IPS-15b (cell line): ENCODE measurements around the gene COL5A1.

ENCODE experiments used
- H3K27me3 ChIP-seq: one replicate; pipeline ENCODE4 v1.6.1; 2013; ENCODE audit warnings: low read length; ENCODE audit not compliant: control insufficient read depth, insufficient read depth
- H3K36me3 ChIP-seq: one replicate; pipeline ENCODE4 v1.6.1; 2013; ENCODE audit warnings: low read length; ENCODE audit not compliant: control insufficient read depth, insufficient read depth
- H3K4me1 ChIP-seq: one replicate; pipeline ENCODE4 v1.6.1; 2013; ENCODE audit warnings: mild to moderate bottlenecking, low read length; ENCODE audit not compliant: control insufficient read depth, insufficient read depth
- H3K4me3 ChIP-seq: one replicate; pipeline ENCODE4 v1.5.1; 2013; ENCODE audit warnings: low read depth, low read length
- H3K9ac ChIP-seq: one replicate; pipeline ENCODE4 v1.6.1; 2013; ENCODE audit warnings: low read depth, mild to moderate bottlenecking, low read length
- H3K9me3 ChIP-seq: one replicate; pipeline ENCODE4 v1.6.1; 2013; ENCODE audit warnings: mild to moderate bottlenecking, low read length; ENCODE audit not compliant: control insufficient read depth, insufficient read depth

Gene COL5A1

GRCh38 chr9:134600836-134601638 is 40.6 kb upstream of the COL5A1 start:
- no peaks in the 10 kb centered on the region for H3K4me1 ChIP-seq
- H3K4me3 ChIP-seq, result no peak overlapping the region
- H3K9ac ChIP-seq, result no peak overlapping the region
- no peaks in the 10 kb centered on the region for H3K9me3 ChIP-seq
- H3K27me3 ChIP-seq, result no peaks in the 10 kb centered on the region
- H3K36me3 ChIP-seq, result no peaks in the 10 kb centered on the region

GRCh38 chr9:134601764-134602163 is 39.8 kb upstream of the COL5A1 start:
- no peaks in the 10 kb centered on the region for H3K27me3 ChIP-seq
- no peaks in the 10 kb centered on the region for H3K4me1 ChIP-seq
- no peak overlapping the region for H3K9ac ChIP-seq
- H3K9me3 ChIP-seq, result no peaks in the 10 kb centered on the region
- no peak overlapping the region for H3K4me3 ChIP-seq
- H3K36me3 ChIP-seq, result no peaks in the 10 kb centered on the region

- no peaks in the 10 kb centered on the region for H3K4me1 ChIP-seq
- no peak overlapping the region for H3K9ac ChIP-seq
- H3K4me3 ChIP-seq, result no peak overlapping the region
- H3K9me3 ChIP-seq, result no peaks in the 10 kb centered on the region
- H3K27me3 ChIP-seq, result no peaks in the 10 kb centered on the region
- no peaks in the 10 kb centered on the region for H3K36me3 ChIP-seq
These were observed 38.8 kb upstream of the COL5A1 start for GRCh38 chr9:134602547-134603362.

DNA sequence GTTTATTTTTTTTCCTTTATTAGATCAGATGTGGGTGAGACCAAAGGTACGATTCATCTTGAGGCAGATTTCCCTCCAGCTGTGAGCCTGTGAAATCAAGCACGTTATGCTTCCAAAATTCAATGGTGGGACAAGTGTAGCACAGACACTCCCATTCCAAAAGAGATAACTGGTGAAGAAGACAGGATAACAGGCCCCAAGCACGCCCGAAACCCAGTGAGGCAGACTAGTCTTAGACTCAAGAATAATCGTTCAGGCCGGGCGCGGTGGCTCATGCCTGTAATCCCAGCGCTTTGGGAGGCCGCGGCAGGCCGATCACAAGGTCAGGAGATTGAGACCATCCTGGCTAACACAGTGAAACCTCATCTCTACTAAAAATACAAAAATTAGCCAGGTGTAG is 36.8 kb upstream of the COL5A1 start:
- no peaks in the 10 kb centered on the region for H3K36me3 ChIP-seq
- H3K4me3 ChIP-seq, result no peak overlapping the region
- no peaks in the 10 kb centered on the region for H3K9me3 ChIP-seq
- H3K9ac ChIP-seq, result no peak overlapping the region
- no peaks in the 10 kb centered on the region for H3K27me3 ChIP-seq
- no peaks in the 10 kb centered on the region for H3K4me1 ChIP-seq

- H3K9me3 ChIP-seq, result no peaks in the 10 kb centered on the region
- H3K4me1 ChIP-seq, result no peaks in the 10 kb centered on the region
- no peaks in the 10 kb centered on the region for H3K36me3 ChIP-seq
- no peak overlapping the region for H3K9ac ChIP-seq
- H3K27me3 ChIP-seq, result no peaks in the 10 kb centered on the region
- no peak overlapping the region for H3K4me3 ChIP-seq
These were observed 36.1 kb upstream of the COL5A1 start for GRCh38 chr9:134605351-134605965.

- H3K4me1 ChIP-seq, result no peaks in the 10 kb centered on the region
- no peaks in the 10 kb centered on the region for H3K36me3 ChIP-seq
- H3K27me3 ChIP-seq, result no peaks in the 10 kb centered on the region
- no peak overlapping the region for H3K4me3 ChIP-seq
- H3K9ac ChIP-seq, result no peak overlapping the region
- no peaks in the 10 kb centered on the region for H3K9me3 ChIP-seq
These were observed 35.6 kb upstream of the COL5A1 start for GRCh38 chr9:134605966-134606357.

GRCh38 chr9:134606951-134607731 is 34.5 kb upstream of the COL5A1 start:
- H3K4me1 ChIP-seq, result no peaks in the 10 kb centered on the region
- H3K9me3 ChIP-seq, result no peaks in the 10 kb centered on the region
- no peak overlapping the region for H3K9ac ChIP-seq
- no peaks in the 10 kb centered on the region for H3K36me3 ChIP-seq
- no peaks in the 10 kb centered on the region for H3K27me3 ChIP-seq
- H3K4me3 ChIP-seq, result no peak overlapping the region

- H3K4me1 ChIP-seq, result no peaks in the 10 kb centered on the region
- no peak overlapping the region for H3K4me3 ChIP-seq
- H3K9me3 ChIP-seq, result no peaks in the 10 kb centered on the region
- no peaks in the 10 kb centered on the region for H3K36me3 ChIP-seq
- H3K27me3 ChIP-seq, result no peaks in the 10 kb centered on the region
- no peak overlapping the region for H3K9ac ChIP-seq
These were observed 33.6 kb upstream of the COL5A1 start for GRCh38 chr9:134607971-134608370.

DNA sequence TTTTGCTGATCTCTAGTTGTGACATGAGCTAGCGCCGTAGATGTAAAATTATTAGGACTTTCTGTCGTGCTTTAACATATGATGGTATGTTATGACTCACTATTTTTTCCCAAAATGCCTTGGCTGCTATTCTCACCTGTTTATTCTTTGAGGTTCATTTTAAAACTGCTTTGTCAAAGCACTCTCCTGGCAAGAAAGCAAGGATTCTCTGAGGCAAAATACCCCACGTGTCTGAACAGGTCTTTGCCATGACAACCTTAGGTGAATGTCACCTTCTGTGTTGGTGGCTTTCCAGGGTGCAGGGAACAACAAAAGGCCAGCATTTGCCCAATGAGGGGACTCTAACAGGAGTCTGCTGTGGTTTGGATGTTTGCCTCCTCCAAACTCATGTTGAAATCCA is 30.6 kb upstream of the COL5A1 start:
- Histone ChIP-seq H3K4me1 (no peaks in the 10 kb centered on the region), H3K4me3 (no peak overlapping the region), H3K27me3 (no peaks in the 10 kb centered on the region), H3K9me3 (no peaks in the 10 kb centered on the region), H3K9ac (no peak overlapping the region), H3K36me3 (no peaks in the 10 kb centered on the region)

DNA sequence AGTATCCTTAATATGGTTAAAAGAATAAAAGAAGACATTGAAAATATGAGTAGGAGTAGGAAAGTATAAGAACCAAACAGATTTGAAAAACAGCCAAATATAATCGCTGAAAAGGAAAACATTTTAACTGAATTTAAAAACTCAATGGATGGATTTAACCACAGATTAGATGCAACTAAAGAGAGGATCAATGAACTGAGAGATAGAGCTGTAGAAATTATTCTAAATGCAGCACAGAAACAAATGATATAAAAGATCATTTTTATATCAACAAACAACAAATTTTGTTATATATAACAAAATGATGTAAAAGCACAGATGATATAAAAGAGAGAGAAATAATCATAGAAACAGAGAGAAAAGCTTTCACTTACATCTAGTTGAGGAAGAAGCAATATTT is 29.3 kb upstream of the COL5A1 start:
- Histone ChIP-seq H3K4me3 (no peak overlapping the region), H3K4me1 (no peaks in the 10 kb centered on the region), H3K27me3 (no peaks in the 10 kb centered on the region), H3K9ac (no peak overlapping the region), H3K9me3 (no peaks in the 10 kb centered on the region), H3K36me3 (no peaks in the 10 kb centered on the region)

DNA sequence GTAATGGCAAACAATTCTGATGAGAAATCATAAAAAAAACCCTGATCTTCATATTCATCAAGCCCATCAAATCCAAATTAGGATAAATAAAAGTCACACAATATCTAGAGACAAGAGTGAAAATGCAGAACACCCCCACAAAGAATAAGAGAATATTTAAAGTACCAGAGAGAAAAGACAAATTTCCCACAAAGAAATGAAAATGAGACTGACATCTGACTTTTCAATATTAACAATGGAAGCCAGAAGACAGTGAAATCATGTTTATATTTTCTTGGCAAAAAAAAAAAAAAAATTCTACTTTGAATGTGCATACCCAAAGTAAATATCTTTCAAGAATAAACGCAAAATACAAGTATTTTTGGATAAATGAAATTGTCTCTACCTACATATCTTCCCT is 28.9 kb upstream of the COL5A1 start:
- H3K36me3 ChIP-seq, result no peaks in the 10 kb centered on the region
- no peaks in the 10 kb centered on the region for H3K27me3 ChIP-seq
- H3K9ac ChIP-seq, result no peak overlapping the region
- H3K4me1 ChIP-seq, result no peaks in the 10 kb centered on the region
- no peaks in the 10 kb centered on the region for H3K9me3 ChIP-seq
- no peak overlapping the region for H3K4me3 ChIP-seq
